IPS DF 19.7 (cell line): ENCODE data around the gene SKAP1.
"Not testable (repeated sequence)": the region's sequence is repeated elsewhere in the genome, so short reads cannot be mapped to it uniquely, and the experiment has no call there.

Source experiments
- DNase-seq: peaks from one replicate; pipeline ENCODE4 v3.0.0-alpha.2; 2013; ENCODE audit warnings: low read depth, low spot score

SKAP1 gene

DNA sequence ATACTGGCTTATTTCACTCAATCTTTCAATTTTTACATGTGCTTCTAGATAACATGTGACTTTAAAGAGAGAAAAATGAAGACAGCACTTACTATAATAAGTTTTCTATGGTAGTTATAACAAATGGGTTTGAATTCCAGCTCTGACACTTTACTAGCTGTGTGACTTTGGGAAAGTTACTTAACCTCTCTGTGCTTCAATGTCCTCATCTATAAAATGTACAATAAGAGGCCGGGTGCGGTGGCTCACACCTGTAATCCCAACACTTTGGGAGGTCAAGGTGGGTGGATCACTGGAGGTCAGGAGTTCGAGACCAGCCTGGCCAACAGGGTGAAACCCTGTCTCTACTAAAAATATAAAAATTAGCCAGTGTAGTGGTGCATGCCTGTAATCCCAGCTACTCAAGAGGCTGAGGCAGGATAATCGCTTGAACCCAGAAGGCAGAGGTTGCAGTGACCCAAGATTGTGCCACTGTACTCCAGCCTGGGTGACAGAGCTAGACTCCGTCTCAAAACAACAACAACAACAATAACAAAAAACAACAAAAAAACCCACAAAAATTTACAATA is 184.5 kb downstream of the SKAP1 start:
- DNase-seq, result not testable (repeated sequence)

DNA sequence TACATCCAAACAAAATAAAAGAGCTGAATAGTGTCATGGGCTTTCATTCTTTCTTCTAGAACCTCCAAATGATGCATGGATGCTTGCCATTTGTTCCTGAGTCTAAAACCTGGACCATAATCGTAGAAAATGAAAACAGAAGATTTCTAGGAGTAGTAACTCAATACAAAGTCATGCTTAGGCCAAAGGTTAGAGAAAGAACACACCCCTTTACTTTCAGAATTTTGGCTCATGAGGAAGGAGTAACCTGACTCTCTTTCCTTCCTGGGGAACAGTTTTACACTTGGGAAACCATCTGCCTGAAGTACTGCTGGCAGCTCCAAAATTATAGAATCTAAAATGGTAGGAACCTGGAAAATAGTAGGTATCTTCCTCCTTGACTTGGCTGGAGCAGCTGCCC is 185.2 kb downstream of the SKAP1 start:
- DNase-seq, result no peak

DNA sequence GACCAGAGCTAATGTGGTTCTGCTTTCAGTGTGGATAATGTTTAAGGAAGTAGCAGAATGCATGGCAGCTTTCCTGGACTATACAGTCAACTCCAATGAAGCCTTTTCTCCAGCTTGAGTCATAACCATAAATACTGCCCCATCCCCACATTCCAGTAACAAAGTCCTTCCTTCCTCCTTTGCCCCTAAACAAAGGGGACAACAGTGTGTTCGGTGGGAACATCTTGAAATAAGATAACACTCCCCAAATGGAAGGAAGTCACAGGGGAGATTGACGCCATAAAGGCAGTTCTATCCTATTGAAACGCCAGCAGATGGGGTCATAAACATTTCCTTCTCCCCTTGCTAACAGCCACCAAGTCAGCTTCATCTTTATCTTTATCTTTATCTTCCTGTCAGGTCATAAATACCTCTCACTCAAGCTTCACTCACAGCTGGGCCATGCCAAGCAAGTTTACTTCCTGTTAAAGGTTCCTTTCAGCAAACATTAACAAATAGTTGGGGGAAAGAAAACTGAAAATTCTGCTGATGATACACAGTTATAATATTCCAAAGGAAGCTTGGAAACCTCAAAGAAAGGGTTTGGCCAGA is 185.8 kb downstream of the SKAP1 start:
- no peak for DNase-seq

DNA sequence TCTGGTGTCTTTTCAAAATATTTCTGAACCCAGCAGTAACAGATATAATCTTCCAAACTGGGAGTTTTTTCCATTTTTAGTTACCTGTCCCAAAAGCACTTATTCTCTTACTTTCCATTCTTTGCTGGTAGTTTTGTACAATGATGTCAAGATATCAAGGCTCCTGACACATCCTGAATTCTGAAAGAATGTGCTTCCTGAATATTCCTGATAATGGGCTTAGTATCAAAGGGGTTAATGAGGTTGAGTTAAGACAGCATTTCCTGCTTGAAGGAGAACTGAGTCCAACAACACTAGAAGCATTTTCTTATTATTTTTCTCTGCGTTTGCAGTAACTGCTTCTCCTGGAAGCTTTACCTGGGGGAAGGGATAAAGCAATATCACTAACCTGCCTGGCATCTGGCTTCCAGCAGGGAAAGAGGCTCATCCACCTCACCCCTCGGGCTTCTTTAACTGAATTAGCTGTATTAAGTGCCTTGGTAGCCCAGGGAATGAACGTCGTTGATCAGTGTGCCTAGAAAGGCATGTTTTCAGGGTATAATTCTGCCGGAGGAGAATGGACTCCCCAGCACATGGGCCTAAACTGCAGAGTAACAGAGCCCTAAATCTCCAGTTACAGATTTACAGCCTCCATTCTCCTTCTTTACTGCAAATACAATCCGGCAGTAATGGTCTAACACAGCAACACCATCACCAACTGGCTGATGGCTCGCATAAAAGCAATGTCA is 188.1 kb downstream of the SKAP1 start:
- DNase-seq, result no peak

DNA sequence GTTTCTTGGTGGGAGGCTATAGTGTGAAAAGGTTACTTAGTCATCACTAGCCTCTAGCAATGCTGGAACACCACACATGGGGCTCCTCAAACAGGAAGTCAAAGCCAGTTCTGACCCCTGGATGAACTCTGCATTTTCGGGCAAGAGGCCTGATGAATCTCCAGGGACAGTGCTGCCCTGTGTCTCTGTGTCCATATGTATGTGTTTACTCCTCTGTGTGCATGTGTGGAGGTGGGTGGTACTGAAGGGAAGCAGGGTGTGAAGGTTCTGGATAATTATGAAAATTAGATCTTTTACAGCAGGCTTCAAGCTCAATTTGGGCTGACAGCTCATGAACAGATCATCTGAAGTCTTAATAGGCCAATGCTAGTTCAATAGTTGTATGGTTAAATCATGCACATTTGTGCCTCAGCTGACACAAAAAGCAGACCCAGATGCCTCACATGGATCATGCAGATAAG is 188.9 kb downstream of the SKAP1 start:
- no peak for DNase-seq

DNA sequence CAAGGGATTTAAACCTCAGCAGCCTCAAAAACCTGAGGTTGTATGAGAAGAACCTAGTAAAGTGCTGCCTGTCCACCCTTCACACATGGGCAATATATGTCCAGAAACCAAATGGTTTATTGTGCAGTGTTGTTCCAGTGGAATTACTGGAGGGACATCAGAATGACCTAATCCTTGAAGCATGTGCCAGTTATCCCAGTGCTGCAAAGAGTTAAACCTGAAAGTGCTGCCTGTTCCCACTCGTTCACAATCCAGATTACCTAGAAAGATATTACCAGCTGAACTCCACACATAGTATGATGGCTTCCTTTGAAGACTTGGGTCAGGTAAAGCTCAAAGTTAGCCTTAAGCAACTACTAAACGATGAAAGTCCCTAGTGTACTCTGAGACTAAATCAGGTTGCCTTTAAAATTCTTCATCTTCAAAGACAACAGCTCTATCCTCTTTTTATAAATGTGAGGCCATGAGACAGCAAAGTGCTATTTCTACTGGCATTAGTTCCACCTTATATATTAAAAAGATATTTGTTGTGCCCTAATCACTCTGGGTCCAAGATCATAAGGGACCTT is 189.4 kb downstream of the SKAP1 start:
- DNase-seq, result no peak

DNA sequence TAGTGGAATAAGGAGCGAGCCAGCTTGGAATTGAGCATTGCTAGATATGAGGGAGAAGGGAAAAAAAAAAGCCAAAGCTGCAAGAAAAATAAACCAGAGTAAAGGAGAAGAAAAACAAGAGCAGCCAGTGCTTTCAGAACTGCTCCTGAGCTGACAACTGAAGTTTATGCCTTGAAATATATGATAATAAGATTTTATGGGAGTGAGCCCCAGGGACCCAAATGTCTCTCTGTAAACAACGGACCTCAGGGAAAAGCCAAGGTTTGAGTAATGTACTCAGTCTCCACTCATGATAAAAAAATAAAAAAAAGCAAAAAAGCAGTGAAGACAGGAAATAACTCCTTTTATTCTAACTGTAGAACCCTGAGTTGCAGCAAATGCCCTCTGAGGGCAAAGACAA is 189.9 kb downstream of the SKAP1 start:
- DNase-seq, result no peak

DNA sequence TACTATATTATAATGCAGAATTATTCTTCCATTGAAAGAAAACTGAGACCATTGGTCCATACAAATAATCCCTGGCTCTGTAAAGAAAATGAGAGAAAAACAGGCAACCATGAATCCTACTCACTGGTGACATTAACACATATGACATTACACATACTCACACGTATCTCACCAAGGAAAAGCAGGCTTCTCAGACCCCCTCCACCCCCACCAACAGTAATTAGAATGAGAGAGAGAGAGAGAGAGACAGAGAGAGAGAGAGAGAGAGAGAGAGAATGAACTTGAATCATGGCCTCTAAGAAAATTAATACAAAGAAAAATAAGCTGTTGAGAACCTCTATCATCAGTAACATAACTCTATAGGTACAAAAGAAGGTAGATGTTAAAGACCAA is 190.4 kb downstream of the SKAP1 start:
- no peak for DNase-seq

DNA sequence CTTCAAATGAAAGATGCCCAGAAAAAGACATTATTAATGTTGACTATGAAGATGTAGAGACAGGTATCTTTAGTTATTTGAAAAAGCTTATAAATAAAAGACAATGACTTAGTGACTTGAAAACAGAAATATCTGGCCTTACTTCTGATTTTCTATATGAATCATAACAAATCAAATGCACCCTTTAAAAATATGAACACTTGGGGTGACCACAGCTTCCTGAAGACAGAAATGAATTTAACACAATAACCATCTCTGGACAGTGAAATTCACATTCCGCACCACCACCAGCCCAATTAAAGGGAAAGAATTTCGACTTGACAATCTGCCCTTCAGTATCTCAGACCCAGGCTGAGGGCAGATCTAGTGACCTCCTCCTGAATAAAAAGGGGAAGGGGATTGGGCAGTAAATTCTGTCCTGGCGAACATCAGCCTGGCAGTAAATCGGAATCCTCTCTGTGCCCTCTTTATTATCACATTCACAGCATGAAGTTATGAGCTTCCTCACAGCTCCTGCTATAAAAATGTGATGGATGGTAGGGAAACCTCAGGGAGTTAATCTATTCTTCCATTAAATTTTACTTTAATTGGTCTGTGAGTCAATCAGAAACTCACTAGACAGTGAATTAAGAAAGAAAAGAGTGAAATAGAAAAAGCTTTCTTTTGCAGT is 190.9 kb downstream of the SKAP1 start:
- no peak for DNase-seq

DNA sequence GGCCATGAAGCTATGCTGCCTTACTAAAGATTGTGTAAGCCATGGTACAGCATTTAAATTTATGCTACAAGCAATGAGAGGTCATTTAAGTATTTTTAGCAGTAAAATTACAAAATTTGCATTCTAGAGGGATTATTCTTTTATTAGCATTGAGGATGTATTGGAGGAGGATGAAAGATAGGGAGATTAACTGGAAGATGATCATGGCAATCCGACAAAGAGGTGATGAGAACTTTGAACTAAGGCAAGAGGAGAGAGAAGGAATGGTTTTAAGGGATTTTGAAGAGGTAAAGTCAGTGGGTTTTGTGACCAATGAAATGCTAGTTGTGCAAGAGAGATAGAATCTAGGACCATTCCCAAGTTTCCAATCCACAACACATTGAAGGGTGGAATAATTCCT is 192.6 kb downstream of the SKAP1 start:
- no peak for DNase-seq

DNA sequence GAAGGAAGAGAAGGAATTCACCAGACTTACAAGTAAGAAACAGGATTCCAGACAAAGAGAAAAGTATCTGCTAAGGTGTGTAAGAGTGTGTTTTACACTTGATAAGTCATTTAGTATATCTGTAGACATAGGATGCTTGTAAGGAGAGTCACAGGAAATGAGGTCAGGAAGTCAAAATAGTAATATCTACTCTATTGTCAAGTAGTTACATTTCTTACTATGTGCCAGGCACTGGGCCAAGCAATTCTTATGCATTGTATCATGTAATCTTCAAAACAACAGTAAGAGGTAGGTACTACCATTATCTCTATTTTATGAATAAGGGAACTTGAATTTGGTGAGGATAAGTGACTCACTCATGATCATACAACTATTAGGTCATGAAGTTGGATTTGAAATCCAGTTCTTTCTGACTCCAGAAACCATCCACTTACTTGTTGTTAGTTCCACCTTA is 193.3 kb downstream of the SKAP1 start:
- DNase-seq, result no peak

DNA sequence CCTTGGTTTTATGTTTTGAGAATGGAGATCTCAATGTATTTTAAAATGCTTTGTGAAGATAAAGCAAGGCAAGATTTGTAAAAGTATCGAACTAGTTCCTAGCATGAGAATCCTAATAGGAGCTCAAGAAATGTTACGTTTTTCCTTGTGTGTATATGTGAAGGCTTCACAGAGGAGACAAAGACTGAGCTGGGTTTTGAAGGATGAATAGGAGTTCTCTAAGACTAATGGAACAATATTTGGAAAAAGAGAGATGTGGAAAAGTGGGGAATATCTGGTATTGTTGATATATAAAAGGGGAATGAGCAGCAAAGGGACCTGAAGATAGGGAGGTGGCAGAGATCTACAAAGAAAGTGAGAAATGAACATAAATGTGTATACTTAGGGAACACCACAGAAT is 195.1 kb downstream of the SKAP1 start:
- no peak for DNase-seq

DNA sequence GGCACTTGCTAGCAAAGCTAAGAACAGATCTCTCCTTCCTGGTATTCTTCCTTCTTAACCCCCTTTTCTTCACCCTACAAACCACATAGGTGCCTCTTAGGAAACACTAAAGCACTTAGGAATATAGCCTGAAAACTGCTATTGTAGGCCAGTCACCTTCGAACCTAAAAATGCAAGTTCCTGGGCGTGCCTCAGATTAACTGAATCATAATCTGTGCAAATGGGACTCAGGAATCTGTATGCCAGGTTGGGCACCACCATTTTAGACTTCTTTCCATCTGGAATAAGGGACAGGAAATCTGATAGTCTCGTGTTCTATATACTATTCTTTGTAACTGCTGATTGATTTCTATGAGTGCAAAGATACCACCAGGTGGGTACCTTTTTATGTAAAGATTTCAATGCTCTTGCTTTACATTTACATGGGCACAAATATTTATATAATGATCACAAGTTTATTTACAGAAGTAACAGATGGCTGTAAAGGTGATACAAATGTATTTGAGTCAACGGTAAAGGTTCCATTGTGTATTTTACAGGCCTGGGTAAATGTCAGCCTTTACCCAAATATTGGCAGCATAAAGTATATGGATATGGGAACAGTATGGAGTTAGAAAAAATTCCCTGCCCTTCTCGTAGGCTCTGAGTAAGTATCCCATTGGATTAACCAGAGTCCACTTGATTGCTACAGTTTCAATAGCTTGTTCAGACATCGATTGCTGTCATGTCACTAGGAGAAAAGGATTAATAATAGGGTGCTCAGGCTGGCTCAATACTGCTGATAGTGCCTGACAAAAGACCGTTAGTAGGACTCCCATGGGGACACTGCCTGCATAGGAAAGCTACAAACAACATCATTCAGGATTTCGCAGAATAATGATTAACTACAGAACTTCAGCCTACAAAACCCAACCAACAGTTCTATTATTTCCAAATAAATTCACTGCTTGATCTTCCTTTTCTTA is 197.7 kb downstream of the SKAP1 start:
- no peak for DNase-seq

DNA sequence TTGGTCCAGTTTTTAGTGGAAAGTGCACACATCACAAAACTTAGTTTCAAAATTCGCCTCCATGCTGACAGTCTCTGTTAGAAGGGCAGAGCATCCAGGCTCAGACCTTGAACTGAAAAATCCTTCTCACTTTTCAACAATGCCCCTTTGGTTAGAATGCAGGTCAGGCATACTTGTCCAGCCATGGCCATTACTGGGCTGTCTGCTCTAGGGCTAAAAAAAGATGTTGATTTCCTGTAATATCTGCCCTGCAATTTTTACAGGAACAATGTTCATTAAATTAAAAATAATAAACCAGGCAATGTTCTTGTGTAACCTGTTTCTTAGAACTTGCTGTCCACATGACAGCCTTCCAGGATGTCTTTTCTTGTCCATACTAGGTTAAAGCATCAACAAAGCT is 200.1 kb downstream of the SKAP1 start:
- DNase-seq, result no peak

DNA sequence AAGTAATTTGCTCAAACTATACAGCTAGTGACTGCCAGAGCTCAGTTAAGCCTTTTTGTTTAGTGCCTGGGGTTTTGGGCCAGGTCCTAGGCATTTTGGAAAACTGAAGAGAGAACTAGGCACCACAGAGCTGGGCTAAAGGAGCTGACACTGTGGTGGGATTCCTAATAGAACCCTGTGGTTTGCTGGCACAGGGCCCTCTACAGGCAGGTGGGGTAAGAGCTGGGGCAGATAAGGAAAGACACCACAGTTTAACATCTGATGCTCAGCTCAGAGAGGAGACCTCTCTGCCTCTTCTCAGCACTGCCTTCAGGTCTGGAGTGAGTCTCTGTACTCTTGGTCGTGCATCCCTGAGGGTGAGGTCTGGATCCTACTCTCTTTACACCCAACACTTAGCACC is 201.3 kb downstream of the SKAP1 start:
- DNase-seq, result no peak

DNA sequence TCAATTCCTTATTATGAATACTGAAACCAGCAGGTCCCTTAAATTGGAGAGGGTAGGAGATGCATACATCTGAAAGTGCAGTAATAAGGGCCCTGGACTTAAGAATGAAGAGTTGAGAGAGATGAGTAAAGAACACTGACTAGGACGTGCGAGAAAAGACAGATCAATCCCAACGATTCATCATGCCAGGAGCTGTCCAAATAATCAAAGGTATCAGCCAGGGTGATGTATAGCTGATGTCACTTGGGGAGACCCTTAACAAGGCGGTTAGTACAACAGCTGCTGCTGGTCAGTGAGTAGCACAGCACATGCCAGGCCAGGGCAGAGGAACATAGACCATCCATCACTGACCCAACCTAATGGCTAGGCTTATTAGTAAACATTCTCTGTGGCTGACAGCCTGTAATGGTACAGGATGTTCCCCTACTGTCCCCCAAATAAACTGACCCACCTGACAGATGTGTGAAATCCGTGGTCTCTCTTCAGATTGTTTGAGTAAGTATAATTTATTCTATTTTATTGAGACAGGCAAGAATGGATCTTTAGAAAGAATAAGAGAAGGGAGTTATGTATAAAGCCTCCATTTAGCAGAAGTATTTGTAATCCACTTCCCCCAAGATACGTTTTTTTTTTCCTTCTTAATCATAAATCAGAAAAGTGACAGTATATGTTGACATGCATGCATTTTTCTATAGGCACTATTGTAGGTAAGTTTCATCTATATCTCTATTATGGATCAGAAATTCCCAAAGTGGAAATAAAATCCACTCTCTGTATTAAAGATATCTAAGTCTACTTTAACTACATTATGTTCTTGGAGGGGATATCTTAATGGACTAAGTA is 204.1 kb downstream of the SKAP1 start:
- no peak for DNase-seq

DNA sequence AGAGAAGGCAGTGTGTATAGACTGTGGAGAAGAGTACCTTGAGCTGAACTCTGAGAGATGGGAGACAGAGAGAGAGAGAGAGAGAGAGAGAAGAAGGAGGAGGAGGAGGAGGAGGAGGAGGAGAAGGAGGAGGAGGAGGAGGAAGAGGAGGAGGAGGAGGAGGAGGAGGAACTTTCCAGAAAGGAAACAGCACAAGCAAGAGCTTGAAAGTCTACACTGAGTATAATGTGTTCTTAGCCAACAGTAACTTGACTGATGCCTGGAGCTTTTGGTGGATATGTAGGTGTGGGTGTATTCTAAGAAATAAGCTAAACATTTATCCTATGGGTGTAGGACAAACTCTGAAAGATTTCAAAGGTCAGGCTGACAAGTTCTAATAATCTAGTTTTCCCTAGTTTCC is 206.1 kb downstream of the SKAP1 start:
- DNase-seq, result no peak

DNA sequence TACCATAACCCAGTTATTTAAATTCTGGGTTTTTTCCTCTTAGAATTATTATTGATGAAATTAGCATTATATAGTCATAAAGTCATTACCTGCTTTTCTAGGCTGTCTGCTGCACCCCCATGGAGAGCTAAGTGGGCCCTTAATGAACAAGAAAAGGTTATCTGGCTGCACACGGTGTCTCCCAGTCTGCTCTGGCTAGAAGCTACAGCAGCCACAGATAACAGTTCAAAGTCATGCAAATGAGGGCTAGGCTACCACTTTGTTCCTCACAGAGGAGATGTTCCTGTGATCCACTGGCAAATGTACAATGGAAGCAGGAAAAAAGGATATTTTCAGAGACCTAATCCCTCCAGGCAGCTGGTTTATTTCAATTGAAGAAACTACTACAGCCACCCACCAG is 210.4 kb downstream of the SKAP1 start:
- DNase-seq, result no peak

DNA sequence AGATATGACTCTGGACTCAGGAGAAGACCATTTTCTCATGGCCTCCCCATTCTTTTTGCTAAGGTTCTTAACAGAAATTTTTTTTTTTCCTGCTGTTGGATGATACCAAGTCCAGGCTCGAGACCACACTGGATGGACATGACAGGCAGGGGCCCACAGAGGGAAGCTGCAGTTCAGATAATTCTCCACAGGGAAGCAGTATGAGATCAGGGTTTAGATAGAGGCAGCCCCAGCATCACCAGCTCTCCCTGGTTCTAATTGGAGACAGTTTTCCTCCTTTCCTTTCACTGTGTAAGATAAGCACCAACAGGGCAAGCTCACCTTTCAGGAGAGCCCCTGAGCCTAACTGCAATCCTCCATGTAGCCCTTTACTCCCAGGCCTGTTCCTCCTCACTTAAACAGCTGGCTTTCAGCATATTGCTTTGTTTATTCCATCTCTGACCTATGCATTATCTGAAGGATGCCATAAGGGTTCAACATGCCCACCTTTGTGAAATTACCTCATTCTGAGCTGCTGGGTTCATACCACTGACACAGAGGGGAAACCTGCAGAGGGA is 214.4 kb downstream of the SKAP1 start:
- no peak for DNase-seq

DNA sequence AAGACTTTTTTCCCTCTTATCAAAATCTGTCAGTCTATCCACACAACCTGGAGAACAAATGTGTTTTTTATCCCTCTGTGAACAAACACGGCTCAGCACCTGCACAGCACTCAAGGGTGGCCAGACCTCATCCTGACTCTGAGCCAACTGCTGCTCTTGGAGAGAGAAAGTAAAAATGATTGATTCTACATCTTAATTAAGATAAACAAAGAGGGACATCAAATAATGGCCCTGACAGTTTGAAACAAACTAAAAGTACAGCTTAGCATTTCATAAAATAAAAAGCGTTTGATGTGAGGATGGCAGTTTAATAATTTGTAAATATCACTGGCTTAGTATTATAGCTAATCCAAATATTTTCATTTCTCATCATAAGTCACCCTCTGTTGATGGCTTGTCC is 216.2 kb downstream of the SKAP1 start:
- no peak for DNase-seq
